NK-92 treated with Interleukin-12 subunit alpha and Interleukin-12 subunit beta, amount 100 ng/mL, for 24 hours (cell line): Measurements from ENCODE around the gene SERPINB5.

Source experiments
- DNase-seq: peaks from one replicate; lab custom pipeline; 2025; lab: John Stamatoyannopoulos, UW

The SERPINB5 gene

DNA sequence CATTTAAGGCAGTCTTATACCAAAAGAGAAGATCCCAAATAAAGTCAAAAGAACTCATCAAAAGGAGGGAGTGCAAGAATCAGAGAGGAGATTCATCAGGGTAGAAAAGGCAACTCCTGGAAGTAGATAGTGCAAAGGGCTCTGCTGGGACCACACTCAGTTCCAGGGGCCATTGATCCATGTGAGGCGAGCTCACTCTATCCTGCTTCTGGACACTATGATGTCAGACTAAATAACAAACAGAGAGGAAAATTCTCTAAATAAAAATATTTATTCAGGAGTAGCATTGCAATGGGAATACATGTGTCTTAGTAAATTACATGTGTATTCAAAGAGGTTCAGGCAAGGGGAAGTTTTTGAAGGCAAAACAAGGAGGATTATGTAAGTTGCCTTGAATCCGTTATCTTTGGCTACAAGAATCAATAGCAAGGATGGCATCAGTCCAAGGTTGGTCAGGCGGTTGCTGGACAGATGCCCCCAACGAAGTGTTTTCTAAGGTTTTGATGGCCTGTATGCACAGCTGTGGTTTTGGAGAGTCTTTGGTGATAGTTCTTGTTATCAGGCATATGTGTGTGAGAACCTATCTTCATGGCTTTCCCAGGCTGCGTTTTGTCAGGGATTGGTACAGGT is 52.2 kb downstream of the SERPINB5 start:
- DNase-seq = no peak

DNA sequence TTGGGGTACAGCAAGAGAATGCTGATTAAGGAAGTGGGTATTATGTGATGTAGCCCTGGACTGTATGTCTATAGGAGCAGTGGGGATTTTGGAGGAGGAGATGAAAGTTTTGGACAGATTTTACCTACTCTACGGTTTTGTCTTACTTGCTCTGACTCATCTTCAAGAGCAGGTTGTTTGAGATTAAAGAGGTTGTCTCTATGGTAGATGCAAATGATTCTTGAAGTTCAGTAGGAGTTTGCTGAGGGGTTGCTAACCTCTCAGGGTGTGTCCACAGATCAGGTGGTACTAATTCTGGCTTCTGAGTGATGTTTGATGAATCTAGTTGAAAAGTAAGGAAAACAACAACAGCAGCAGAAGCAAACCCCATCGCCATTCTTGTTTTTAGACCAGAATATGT is 55.7 kb downstream of the SERPINB5 start:
- no peak for DNase-seq

GRCh38 chr18:63534615-63535014 is 57.9 kb downstream of the SERPINB5 start:
- DNase-seq = no peak

GRCh38 chr18:63539904-63540510 is 63.2 kb downstream of the SERPINB5 start:
- no peak for DNase-seq

DNA sequence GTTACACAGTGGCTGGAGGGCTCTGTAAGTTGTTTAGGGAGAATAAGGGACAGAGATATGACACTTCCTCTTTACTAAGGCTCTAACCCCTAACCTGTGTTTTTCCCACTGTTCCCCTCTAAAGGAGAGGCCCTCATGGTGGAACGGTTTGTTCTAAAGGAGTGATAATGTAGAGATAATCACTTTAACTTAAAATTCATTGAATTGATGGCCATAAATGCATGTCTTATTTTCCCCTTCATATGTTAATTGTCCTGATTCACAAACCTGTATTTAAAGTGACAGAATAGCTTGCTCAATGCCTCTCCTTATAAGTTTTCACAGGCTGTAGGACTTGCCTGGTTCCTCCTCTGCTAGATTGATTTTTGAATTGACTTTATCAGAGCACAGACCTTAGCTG is 65.3 kb downstream of the SERPINB5 start, which contains the start of gene SERPINB12:
Gene SERPINB12 (plus strand): TSS at position 301 of the 400 bp plus-strand sequence. CDS start 13,791 bp downstream, outside the sequence.
- DNase-seq = no peak

DNA sequence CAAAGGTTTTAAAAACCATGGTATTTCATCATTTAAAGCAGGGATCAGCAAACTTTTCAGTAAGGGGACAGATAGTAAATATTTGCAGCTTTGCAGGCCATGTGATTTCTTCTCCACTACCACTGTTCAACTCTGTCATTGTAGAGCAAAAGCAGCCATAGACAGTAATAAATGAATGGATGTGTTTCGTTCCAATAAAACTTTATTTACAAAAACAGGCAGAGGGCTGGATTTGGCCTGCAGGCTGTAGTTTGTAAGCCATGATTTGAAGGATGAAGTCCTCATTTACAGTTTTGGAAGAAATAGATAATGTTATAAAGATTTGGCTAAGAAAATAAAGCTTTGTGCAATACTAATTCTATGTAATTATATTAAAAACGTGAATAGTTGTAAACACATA is 67.3 kb downstream of the SERPINB5 start:
- no peak for DNase-seq

GRCh38 chr18:63545000-63545399 is 68.2 kb downstream of the SERPINB5 start:
- no peak for DNase-seq

GRCh38 chr18:63550068-63550467 is 73.3 kb downstream of the SERPINB5 start:
- DNase-seq = no peak

DNA sequence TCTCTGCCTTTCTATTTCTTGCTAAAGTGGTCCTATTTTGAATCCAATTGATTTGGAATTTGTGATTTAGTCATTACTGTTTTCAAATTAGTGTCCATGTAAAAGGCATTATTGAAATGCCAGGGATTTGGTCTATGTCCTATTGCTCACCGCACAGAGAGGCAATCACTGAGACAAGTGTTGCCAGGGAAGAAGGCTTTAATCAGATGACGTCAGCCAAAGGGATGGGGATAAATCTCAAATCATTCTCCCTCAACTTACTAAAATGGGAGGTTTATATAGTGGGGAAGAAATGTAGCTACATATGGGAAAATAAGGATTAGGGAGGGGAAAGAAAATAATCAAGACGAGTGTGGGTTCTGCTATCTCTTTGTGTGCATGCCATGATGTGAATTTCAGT is 75.0 kb downstream of the SERPINB5 start:
- DNase-seq = no peak

- no peak for DNase-seq
These were observed 75.8 kb downstream of the SERPINB5 start for GRCh38 chr18:63552581-63552980.

DNA sequence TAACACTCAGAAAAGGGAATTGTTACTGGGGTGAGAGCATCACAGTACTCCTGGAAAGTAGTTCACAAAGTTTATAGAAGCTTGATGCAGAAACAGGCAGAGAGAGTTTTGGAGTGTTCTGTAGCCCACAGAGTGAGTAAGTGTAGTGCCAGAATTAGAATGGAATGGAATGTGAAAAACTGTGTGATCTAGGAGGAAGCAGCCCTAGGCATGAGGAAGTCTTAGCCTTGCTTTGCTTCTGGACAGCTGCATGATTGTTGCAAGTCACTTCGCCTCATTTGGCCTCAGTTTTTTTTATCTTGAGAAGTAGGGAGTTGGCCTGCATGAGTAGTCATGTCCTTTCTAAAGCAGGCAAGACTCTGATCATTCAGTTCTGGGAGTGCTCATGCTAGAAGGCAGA is 76.3 kb downstream of the SERPINB5 start:
- no peak for DNase-seq
